B cell (primary cell): ENCODE measurements around the gene ABCA12. TPM values are rescaled to one million over a fixed set of nuclear protein-coding genes. Genes with fewer than 3 reads are reported as not detected.

Experiments used
- ATAC-seq: fragments of 200-7000 bp; cut with Tn5 transposase; one replicate; pipeline ENCODE4 v1.10.0; 2021; ENCODE audit warnings: low read depth, mild to moderate bottlenecking, moderate number of reproducible peaks, moderate library complexity
- CTCF ChIA-PET: fragments of 350-600 bp; sonication (Branson Sonifier 250); formaldehyde crosslinking; loops from one replicate; lab custom pipeline; 2021; ENCODE audit warnings: antibody characterized with exemption, inconsistent platforms; lab: Charles Lee
- POLR2A ChIA-PET: fragments of 350-600 bp; sonication (Branson Sonifier 250); formaldehyde crosslinking; loops from one replicate; lab custom pipeline; 2021; ENCODE audit warnings: antibody characterized with exemption; lab: Charles Lee
- DNase-seq: peaks from one replicate; pipeline ENCODE4 v3.0.0; 2013
- H2AFZ ChIP-seq: 2 replicates; pipeline ENCODE4 v1.6.1; 2012; ENCODE audit warnings: mild to moderate bottlenecking, low read depth, low read length; ENCODE audit not compliant: insufficient read depth, poor library complexity, severe bottlenecking
- H3K27ac ChIP-seq, 2 donors: 1 replicate in 1 of 2; 2 replicates in 1 of 2; pipeline ENCODE4 v1.5.1; 2012 to 2013; ENCODE audit warnings: low read length in 2 of 2, mild to moderate bottlenecking in 2 of 2, moderate library complexity in 1 of 2
- H3K27me3 ChIP-seq, 4 experiments: fragments of 200-600 bp in 1 of 4; sonication (generic) in 1 of 4; replicated peaks in 1 of 4; 1 replicate in 2 of 4; 2 replicates in 2 of 4; pipeline versions ENCODE4 v1.6.1 to v1.7.0; 2013 to 2016; ENCODE audit warnings: low read length in 3 of 4, mild to moderate bottlenecking in 2 of 4, mixed read lengths in 1 of 4, moderate library complexity in 1 of 4; ENCODE audit not compliant: insufficient read depth in 4 of 4, control insufficient read depth in 3 of 4; ENCODE audit errors: control extremely low read depth in 1 of 4
- H3K36me3 ChIP-seq, 2 experiments: replicated peaks in 1 of 2; 1 replicate in 1 of 2; 2 replicates in 1 of 2; pipeline versions ENCODE4 v1.6.1 to v1.7.1; 2013; ENCODE audit warnings: low read length in 1 of 2; ENCODE audit not compliant: insufficient read depth in 2 of 2, control insufficient read depth in 1 of 2; ENCODE audit errors: control extremely low read depth in 1 of 2, extremely low read depth in 1 of 2
- H3K4me1 ChIP-seq, 2 donors: fragments of 200-600 bp in 1 of 2; sonication (generic) in 1 of 2; 1 replicate in 1 of 2; 2 replicates in 1 of 2; pipeline versions ENCODE4 v1.5.1 to v1.6.1; 2013 to 2017; ENCODE audit warnings: low read length in 2 of 2; ENCODE audit not compliant: control insufficient read depth in 2 of 2, insufficient read depth in 2 of 2
- H3K4me2 ChIP-seq: replicated peaks from 2 replicates; pipeline ENCODE3; 2012; ENCODE audit warnings: mild to moderate bottlenecking, low read depth, low read length; ENCODE audit not compliant: poor library complexity, severe bottlenecking
- H3K4me3 ChIP-seq, 5 experiments: fragments of 200-600 bp in 1 of 5; sonication (generic) in 1 of 5; 1 replicate in 3 of 5; 2 replicates in 2 of 5; pipeline versions ENCODE4 v1.5.1 to v1.7.0; 2011 to 2016; ENCODE audit warnings: low read length in 4 of 5, mild to moderate bottlenecking in 4 of 5, low read depth in 2 of 5, control low read depth in 1 of 5, moderate library complexity in 1 of 5; ENCODE audit not compliant: insufficient read depth in 1 of 5; ENCODE audit errors: control extremely low read depth in 1 of 5, extremely low read depth in 1 of 5
- H3K79me2 ChIP-seq: fragments of 200-600 bp; sonication (generic); one replicate; pipeline ENCODE4 v1.6.0; 2016; ENCODE audit warnings: low read length; ENCODE audit not compliant: control insufficient read depth, insufficient read depth
- H3K9ac ChIP-seq: fragments of 200-600 bp; sonication (generic); 2 replicates; pipeline ENCODE4 v1.6.1; 2017; ENCODE audit warnings: mild to moderate bottlenecking, low read length, moderate library complexity
- H3K9me3 ChIP-seq, 3 donors: one replicate each; pipeline versions ENCODE4 v1.6.1 to v1.7.1; 2013; ENCODE audit warnings: low read length in 2 of 3; ENCODE audit not compliant: control insufficient read depth in 2 of 3, insufficient read depth in 1 of 3; ENCODE audit errors: control extremely low read depth in 1 of 3
- H4K20me1 ChIP-seq: 2 replicates; pipeline ENCODE4 v1.6.0; 2012; ENCODE audit warnings: mild to moderate bottlenecking, low read length; ENCODE audit not compliant: insufficient read depth, control insufficient read depth, poor library complexity, severe bottlenecking
- H3K27ac Mint-ChIP-seq: one replicate; pipeline ENCODE4 v1.8.0; 2021; ENCODE audit warnings: mixed read lengths
- H3K27me3 Mint-ChIP-seq: one replicate; pipeline ENCODE4 v1.8.0; 2021; ENCODE audit warnings: mixed read lengths
- H3K4me1 Mint-ChIP-seq: one replicate; pipeline ENCODE4 v1.8.0; 2021; ENCODE audit warnings: mixed read lengths
- H3K4me3 Mint-ChIP-seq: one replicate; pipeline ENCODE4 v1.8.0; 2021; ENCODE audit warnings: mixed read lengths
- H3K9me3 Mint-ChIP-seq: one replicate; pipeline ENCODE4 v1.8.0; 2022; ENCODE audit warnings: mixed read lengths; ENCODE audit not compliant: insufficient read depth
- CTCF ChIP-seq: fragments of 200-600 bp; IDR thresholded peaks from one replicate; pipeline ENCODE4 v1.8.0; 2022; ENCODE audit warnings: antibody characterized with exemption, mild to moderate bottlenecking
- EZH2 ChIP-seq: IDR thresholded peaks from 2 replicates; pipeline ENCODE4 v1.6.1; 2012; ENCODE audit warnings: borderline replicate concordance, low read depth, mild to moderate bottlenecking, moderate library complexity, low read length; ENCODE audit not compliant: insufficient read depth, poor library complexity, severe bottlenecking
- WGBS: methylation state at CpG from one replicate; pipeline ENCODE4 v1.1.5; 2013; ENCODE audit warnings: missing lambda C conversion rate; ENCODE audit not compliant: insufficient coverage; 5-methylcytosine and 5-hydroxymethylcytosine counted together
- intact Hi-C: fragments of 100-400 bp; cut with micrococcal nuclease; formaldehyde crosslinking; loops from one replicate; pipeline ENCODE4 v1.10.0; 2022
- polyA plus RNA-seq: library from polyadenylated mRNA; depleted of rRNA; stranded (reverse); fragments of >200 nt; gene quantifications from 2 replicates; pipeline ENCODE4 v1.2.3, GENCODE V29; 2012
- total RNA-seq, 2 donors: library from RNA; stranded (reverse); fragments of 120-200 nt in 1 of 2; gene quantifications; 1 replicate in 1 of 2; 2 replicates in 1 of 2; pipeline versions ENCODE4 v1.2.3 to v1.2.4, GENCODE V29; 2013 to 2022

ABCA12 gene
- total and polyA plus RNA-seq, 2 donors (not counting 1 experiment from before 2014, with no cell fraction given), result not detected

GRCh38 chr2:215188078-215188477 is 49.7 kb upstream of the ABCA12 start:
- Histone ChIP-seq H3K4me2 (no peak overlapping the region), H3K4me1 (no peaks in the 10 kb centered on the region), H3K9me3 (no peaks in the 10 kb centered on the region), H3K36me3 (no peaks in the 10 kb centered on the region), H3K27me3 (no peaks in the 10 kb centered on the region), H2AFZ (no peak overlapping the region), H3K27ac (no peak overlapping the region), H4K20me1 (no peaks in the 10 kb centered on the region), H3K4me3 (no peak overlapping the region), H3K9ac (no peak overlapping the region), H3K79me2 (no peaks in the 10 kb centered on the region)
- Mint-ChIP-seq H3K27me3 (no peaks in the 10 kb centered on the region), H3K27ac (no peak overlapping the region), H3K9me3 (no peaks in the 10 kb centered on the region), H3K4me3 (no peak overlapping the region), H3K4me1 (no peaks in the 10 kb centered on the region)
- no peak for TF ChIP-seq EZH2
- no peak for TF ChIP-seq CTCF
- no peak for DNase-seq
- CTCF ChIA-PET, result no interaction called here
- POLR2A ChIA-PET, result no interaction called here
- no peak for ATAC-seq
- intact Hi-C loops, result no loop called here

GRCh38 chr2:215186021-215186420 is 47.6 kb upstream of the ABCA12 start:
- Histone ChIP-seq H3K79me2 (no peaks in the 10 kb centered on the region), H3K27me3 (no peaks in the 10 kb centered on the region), H3K27ac (no peak overlapping the region), H2AFZ (no peak overlapping the region), H3K4me2 (no peak overlapping the region), H3K4me1 (no peaks in the 10 kb centered on the region), H3K36me3 (no peaks in the 10 kb centered on the region), H3K9me3 (peaks cover 0 to 12% (median 0%) of the 10 kb centered on the region in 3 donors), H4K20me1 (no peaks in the 10 kb centered on the region), H3K4me3 (no peak overlapping the region), H3K9ac (no peak overlapping the region)
- Mint-ChIP-seq H3K4me3 (no peak overlapping the region), H3K27ac (no peak overlapping the region), H3K4me1 (no peaks in the 10 kb centered on the region), H3K9me3 (no peaks in the 10 kb centered on the region), H3K27me3 (no peaks in the 10 kb centered on the region)
- DNase-seq (no peak), ATAC-seq (no peak)
- TF ChIP-seq CTCF (no peak), EZH2 (no peak)
- POLR2A ChIA-PET, result no interaction called here
- CTCF ChIA-PET, result no interaction called here
- intact Hi-C loops, result no loop called here
- no CpG with 5 or more reads among the region's 1 CpG for WGBS
